ENCODE results near the gene SIPA1L3.

Gene SIPA1L3

DNA sequence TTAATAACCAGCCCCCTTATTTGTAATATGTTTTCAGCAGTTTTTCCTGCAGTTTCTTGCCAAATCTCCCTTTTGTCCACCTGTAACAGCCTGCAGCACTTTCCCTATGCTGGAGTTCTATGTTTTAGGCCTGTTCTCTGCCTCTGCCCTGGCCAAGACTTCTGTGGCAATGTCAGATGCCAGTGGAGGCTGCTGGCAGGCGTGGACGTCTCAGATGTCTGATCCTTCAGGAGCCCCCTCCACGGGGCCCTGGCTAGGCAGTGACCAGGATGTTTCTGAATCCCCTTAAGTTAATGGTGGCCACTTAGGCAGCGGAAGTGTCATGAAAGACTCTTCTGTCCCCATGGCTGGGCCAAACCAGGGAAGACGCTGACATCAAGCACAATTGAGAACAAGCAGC is 40.8 kb downstream of the SIPA1L3 start:
- DNase-seq = no peak

DNA sequence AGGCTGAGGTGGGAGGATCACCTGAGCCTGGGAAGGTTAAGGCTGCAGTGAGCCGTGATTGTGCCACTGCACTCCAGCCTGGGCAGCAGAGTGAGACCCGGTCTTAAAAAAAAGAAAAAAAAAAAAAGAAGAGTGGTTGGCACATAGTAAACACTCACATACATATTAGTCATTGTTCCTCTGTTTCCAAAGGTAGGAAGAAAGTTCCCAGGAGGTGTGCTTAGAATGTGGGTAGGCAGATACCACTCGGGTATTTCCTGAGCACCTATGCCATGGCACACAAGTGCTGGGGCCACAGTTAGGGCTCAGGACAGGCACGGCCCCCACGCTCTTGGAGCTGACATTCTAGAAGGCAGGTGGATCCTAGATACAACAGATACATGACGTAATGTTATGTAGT is 41.4 kb downstream of the SIPA1L3 start:
- no peak for DNase-seq

DNA sequence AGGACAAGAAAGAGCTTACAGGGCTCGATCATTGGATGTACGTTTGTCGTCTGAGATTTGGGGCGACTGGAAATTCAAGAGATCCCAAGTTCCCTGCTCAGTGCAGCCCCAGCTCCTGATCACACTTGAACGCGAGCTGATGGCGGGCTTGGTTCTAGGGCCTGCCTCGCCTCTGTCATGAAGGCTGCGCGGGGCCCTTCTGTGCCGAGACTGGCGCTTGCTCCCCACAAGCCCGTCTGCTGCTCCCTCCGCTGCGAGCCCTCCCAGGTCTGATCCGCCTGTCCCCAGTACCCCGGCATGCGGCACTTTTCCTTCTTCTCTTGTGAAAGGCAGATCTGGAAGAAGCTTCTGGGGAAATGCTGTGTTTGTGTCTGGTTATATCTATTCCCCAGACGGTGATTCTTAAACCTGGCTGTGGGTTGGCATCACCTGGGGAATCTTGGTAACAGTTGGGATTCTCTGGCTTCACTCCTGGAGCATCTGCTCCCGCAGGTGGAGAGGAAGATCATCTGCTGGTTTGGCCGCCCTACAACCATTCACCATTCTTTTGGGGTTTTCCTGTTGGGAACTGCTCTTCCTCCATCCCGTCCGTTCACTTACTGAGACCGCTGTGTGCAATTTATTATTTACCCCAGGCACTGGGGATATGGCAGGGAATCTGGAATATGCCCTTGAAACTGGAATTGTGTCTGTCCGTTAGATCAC is 43.6 kb downstream of the SIPA1L3 start:
- no peak for DNase-seq

DNA sequence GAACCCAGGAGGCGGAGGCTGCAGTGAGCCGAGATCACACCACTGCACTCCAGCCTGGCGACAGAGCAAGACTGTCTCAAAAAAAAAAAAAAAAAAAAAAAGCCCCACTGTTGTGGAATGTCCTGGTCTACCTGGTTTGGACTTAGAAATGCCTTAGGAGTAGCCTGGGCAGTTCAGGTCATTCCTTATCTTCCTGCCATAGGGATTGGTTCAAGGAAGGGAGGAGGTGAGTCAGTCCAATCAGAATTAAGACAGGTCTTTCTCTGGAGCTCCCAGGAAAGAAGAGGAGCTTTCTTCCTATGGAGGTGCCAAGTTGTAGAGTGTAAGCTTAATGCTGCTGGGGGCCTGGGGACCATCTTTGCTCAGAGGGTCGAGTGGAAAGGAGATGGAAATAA is 44.8 kb downstream of the SIPA1L3 start:
- DNase-seq = no peak

DNA sequence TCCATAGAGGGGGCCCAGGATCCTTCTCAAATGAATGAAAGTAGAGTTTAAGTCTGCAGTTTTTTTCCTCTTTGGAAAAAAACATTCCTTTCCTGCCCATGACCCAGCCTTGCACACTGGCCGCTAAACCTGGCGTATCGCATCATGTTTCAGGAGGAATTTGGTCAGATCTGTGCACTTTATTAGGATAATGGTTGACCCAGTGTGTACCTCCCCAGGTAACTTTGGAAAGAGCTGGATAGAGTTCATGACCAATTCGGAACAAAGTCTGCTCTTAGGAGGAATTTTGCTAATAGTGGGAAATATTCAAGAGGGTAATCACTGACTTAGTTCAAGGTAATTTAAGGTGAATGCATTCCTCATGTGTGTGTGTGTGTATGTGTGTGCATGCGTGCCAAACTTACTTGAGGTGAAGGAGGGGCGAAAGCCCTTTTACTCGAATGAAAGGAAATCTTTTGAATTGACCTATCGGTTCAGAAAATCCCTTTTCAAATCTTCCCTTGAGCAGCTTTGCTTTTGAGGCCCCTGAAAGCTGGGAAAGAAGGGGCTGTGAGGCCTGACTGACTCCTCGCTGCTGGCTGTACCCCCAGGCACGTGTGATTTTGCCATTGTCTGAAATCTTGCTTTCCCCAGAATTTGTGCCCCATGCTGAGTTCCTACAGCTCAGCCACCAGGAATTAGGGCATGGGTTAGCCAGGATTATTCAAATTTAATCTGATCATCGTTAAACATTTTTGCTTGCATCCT is 46.3 kb downstream of the SIPA1L3 start:
- DNase-seq = no peak

DNA sequence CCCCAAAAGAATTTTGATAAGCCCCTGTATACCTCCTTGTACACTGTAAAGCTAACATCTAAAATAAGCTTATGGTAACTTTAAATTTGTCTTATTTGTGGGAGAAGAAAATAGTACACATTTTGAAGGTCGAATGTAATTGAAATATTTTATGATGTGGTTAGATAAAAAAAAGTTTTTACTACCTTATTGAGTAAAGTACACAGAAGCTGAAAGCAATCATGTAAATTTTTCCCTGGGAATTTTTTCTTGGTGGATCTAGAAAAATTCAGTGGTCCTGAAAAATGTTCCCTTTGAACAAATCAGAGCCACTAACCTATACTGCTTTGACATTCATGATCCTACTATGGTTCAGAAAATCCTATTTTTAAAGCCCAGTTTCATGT is 46.9 kb downstream of the SIPA1L3 start:
- no peak for DNase-seq

DNA sequence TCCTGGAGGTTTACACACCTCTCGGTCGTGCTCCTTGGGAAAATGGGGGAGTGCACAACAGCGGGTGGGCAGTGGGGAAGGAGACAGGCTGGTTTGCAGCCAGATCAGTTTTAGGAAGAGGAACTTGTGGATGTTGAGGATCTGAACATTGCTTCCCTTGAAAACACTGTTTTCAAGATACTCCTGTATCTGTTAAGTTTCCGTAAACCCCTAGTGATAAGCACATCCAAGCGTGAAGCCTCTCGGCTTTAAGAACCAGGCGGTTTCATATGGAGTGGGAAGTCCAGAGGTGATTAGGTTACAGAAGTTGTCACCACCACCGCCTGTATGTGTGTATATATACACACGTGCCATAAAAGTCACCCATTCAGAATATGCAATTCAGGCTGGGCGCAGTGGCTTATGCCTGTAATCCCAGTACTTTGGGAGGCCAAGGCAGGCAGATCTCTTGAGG is 47.4 kb downstream of the SIPA1L3 start:
- DNase-seq = no peak

DNA sequence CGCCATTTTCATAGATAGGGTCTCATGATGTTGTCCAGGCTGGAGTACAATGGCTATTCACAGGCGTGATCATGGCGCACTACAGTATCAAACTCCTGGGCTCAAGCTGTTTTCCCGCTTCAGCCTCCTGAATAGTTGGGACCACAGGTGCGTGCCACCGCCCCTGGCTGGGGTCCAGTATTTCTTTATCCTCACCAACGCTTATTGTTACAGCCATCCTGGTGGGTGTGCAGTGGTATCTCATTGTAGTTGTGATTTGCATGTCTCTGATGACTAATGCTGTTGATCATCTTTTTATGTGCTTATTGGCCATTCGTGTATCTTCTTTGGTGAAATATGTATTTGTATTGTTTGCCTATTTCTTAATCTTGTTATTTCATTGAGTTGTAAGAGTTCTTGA is 49.0 kb downstream of the SIPA1L3 start:
- DNase-seq = no peak

DNA sequence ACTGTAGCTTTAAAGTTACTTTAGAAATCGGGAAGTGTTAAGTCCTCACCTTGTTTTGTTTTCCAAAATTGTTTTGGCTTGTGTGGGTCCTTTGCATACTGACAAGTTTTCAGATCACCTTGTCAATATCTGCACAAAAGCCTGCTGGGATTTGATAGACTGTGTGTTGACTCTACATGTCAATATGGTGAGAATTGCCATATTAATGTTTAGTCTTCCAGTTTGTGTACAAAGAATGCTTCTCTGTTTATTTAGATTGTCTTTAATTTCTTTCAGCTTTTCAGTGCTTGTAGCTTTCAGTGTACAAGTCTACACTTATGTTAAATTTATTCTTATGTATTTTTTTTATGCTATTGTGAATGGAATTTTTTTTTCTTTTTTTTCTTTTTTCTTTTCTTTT is 50.2 kb downstream of the SIPA1L3 start:
- no peak for DNase-seq

DNA sequence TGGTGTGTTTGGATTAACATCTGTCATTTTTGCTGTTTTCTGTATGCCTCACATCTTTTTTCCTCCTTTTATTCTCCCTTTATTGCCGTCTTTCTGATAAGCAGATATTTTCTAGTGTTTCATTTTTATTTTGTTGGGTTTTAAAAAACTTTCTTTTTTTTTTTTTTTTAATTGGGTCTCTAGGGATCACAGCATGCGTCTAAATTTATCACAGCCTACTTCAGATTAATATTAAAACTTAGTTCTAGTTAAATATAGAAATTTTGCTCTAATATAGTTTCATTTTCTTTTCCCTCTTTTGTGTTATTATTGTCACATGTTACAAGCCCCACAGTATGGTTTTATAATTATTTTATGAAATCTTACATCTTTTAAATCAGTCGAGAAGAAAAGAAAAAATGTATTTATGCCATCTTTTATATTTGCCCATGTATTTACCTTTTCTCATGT is 52.7 kb downstream of the SIPA1L3 start:
- no peak for DNase-seq

DNA sequence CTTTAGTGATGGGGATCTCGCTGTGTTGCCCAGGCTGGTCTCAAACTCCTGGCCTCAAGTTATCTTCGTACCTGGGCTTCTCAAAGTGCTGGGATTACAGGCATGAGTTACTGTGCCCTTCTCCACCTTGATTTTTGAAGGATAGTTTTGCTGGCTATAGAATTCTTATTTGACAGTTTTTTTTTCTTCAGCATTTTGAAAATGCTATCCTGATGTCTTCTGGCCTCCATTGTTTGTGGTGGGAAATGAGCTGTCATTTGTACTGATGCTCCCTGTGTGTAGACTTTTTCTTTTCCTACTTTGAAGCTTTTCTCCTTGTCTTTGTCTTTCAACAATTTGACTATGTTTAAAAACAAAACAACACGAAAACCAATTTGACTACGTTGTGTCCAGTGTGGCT is 54.2 kb downstream of the SIPA1L3 start:
- DNase-seq = no peak

DNA sequence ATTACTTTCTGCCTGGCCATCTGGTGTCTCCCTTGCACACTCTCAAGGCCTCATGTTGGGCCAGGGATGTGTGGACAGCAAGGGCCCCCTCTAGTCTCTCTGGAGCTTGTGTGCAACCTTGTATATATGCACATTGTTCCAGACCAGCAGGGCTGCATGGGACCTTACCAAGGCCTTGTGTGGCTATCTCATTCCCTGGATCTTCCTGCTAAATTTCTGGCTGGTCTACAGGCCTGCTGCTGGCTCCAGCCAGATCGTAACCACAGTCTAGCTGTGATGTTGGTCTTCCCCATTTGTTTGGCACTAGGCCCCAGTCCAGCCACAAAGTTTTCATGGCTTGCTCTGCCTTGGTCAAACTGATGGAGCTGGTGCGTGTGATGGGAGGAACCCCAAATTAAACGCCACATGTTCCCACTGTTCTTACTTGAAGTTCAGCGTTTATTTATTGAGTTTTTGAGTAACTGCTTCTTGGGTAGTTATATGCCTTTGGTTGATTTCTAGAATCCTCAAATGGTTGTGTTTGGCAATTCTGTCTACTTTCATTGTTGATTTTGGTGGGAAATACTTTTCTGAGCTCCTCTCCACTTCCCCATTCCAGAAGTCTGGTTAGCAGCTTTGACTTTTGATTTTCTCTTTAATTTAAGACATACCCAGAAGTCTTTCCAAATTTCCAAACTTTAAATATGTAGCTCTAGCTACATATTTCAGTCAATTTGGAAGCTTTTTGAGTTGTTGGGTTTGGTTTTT is 56.4 kb downstream of the SIPA1L3 start:
- no peak for DNase-seq

DNA sequence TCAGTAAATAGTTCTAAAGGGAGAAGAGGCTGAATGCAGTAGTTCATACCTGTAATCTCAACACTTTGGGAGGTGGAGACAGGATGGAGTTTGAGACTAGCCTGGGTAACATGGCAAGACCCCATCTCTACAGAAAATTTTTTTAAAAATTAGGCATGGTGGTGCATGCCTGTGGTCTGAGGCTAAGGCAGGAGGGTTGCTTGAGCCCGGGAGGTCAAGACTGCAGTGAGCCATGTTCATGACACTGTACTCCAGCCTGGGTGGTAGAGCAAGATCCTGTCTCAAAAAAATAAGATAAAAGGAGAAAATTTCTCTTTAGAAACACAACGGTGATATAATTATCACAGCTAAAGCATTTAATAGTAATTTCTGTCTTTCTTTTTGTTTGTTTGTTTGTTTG is 57.1 kb downstream of the SIPA1L3 start:
- no peak for DNase-seq

DNA sequence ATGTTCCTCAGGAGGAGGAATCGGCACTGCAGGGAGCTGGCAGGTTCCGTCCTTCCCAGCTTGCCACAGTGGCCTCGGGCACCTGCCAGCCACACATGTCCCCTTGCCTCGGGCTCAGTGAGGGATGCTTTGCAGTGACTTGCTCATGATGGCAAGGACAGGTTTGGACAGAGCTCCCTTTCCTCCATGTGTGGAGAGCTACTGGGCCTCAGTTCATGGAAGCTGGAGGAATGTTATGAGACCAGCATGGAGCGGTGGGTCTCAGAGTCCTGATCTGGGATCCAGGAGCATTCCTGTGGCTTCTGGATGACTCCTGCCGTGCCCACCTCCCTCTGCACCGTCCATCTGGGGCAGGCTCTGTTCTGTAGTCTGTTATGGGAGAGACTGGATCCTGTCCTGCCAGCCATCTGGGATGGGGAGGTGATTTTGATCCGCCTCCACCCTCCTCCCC is 59.2 kb downstream of the SIPA1L3 start:
- DNase-seq = no peak

DNA sequence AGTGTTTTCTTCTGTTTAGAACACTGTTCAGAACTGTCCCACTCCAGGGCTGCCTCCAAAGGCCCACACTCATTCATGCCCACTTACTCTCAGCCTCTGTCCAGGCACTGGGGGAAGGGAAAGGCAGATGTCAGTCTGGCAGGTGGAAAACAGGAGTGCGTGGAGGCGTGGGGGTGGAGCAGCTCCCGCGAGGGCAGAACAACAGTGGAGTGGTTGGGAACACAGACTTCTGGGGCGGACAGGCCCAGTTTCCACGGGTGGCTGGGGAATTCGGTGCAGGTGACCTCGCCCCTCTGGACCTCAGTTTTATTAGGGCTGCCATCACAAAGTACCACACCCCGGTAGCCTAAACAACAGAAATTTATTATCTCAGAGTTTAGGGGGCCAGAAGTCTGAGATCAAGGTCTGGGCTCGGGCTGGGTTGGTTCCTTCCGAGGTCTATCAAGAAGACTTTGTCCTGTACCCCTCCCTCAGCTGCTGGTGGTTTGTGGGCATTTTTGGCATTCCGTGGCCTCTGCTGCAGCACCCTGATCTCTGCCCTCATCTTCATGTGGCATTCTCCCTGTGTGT is 59.7 kb downstream of the SIPA1L3 start:
- DNase-seq = no peak

DNA sequence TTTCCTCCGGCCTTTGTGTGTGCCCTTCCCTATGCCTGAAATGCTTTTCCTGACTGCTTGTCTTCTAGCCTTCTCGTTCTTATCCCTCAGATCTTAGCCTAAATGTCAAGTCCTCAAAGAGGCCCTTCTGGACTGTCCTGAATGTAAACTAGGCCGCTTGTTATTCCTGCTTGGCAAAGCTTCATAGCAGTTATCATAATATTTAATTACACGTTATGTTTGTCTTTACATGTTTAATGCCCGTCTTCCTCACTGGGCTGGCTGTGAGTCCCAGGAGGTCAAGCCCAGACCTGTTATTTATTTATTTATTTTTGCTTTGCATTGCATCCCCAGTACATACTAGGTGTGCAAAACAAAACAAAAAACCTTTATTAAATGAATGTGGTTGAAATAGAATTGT is 62.7 kb downstream of the SIPA1L3 start:
- DNase-seq = no peak

DNA sequence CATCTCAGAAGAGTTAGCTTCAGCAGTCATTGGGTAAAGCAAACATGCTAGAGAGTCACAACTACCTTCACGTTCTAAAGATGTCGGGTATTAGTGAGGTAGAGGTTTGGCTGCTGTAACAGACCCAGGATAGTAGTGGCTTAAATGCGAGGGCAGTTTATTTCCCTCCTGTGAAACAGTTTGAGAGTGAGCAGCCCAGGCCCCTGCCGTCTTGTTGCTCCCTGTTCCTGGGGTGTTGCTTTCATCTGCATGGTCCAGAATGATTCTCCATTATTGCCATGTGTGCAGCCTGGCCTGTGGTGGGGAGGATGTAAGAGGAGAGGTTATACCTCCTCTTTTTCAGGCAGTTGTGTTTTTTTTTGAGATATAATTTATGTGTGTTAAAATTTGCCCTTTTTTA is 63.7 kb downstream of the SIPA1L3 start:
- DNase-seq = no peak

DNA sequence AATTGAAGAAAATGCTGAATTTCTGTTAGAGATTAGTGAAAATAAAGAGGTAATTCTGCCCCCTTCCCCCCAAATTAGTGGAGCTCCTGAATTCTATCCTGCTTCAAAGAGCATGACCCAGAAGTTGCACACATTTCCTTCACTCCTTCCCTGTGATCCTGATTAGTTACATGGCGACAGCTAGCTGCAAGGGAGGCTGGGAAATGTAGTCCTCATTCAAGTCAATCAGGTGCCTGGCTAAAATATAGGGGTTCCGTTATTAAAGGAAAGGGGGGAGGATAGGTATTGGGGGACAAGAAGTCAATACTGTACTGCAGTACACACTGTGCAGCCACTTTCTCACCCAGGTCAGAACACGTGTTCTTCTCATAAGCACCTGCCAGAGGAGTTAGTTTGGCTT is 65.8 kb downstream of the SIPA1L3 start:
- DNase-seq = no peak

DNA sequence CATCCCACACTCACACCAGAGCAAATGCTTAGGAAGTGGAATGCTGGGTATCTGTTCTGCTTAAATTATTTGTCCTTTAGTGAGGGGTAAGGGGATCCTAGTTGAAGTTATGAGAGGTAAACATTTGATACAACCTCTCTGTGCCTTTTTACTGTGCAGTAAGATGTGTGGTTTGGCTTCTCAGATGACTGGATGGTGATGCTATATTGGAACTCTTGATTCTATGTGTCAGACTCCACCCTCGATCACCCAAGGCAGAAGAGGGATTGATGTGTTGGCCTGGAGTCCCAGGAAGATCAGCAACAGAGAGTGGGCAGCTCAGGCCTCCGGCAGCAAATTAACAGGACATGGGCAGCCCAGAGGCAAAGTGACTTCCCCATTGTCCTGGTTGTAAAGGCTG is 66.7 kb downstream of the SIPA1L3 start:
- DNase-seq = no peak

DNA sequence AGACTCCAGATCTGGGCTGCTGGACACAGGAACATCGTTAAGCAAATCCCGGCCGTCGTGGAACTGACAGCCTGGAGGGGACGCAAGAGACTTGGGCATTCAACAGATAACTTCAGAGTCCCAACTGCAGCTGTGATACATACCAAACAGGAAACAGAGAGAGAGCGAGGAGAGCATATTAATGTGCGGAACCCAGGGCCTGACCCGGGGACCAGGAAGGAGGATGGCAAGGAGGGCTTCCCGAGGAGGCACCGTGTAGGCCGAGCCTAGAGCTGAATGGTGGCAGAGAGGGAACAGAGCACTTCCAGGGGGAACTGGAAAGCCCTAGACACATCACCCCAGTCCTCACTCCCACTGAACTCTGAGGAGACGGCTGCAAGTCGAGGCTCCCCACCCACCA is 68.1 kb downstream of the SIPA1L3 start:
- DNase-seq = no peak

DNA sequence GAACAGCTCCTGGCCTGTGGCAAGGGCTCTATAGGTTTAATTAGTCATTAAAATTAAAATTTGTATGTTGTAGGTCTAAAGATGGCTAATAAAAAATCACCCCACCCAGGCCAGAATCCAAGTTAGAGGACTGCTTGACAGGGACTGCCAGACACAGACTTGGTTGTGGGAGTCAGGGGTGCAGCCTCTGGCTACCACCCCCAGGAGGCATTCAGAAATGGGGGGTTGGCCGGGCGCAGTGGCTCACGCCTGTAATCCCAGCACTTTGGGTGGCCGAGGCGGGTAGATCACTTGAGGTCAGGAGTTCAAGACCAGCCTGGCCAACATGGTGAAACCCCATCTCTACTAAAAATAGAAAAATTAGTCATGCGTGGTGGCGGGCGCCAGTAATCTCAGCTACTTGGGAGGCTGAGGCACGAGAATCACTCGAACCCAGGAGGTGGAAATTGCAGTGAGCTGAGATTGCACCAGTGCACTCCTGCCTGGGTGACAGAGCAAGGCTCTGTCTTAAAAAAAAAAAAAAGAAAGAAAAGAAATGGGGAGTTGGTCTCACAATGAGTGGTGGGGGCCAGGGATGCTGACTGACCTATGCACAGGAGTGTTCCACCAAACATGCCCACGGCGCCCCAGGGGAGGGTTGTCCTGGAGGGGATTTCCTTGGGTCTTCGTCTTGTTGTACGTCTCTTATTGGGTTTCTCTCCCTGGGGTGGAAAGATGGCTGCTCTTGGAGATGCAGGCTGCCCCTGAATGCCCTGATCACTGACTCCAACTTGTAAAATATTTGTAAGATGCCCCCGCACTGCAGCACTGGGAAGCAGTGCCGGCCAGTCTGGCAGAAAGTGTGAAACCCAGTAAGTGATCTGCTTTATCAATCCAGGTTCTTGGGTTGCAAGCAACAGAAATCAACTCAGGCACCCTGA is 68.8 kb downstream of the SIPA1L3 start:
- DNase-seq = no peak

DNA sequence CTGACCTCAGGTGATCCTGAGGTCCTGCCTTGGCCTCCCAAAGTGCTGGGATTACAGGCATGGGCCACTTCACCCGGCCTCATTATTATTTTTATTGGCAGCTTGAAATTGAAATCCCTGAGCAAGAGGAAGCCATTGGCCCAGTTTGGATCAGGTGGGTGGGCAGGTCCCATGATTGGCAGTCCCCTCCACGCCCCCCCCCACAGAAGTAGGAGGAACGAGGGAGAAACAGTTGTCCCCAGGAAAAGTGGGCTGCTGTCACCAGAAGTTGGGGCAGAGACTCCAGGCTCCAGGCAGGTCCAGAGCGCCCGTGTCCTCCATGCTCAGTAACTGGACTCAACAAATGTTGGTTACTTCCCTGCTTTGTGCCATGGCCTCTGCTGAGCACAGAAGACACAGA is 70.4 kb downstream of the SIPA1L3 start:
- no peak for DNase-seq
